ENCODE measurements around the gene ZNRF1.
"Not testable (repeated sequence)": the region's sequence is repeated elsewhere in the genome, so short reads cannot be mapped to it uniquely, and the experiment has no call there.

- TF ChIP-seq EZH2 (IDR thresholded peaks at IDR 0.05); POLR2AphosphoS5 (IDR thresholded peaks at IDR 0.05; ENCODE audit: borderline replicate concordance, low read depth, low read length): not testable (repeated sequence)
These were observed 9.0 kb upstream of the ZNRF1 start for GRCh38 chr16:74989864-74990263.
